HG03469 (cell line): ENCODE measurements around the gene BSPH1.
"Not testable (repeated sequence)": the region's sequence is repeated elsewhere in the genome, so short reads cannot be mapped to it uniquely, and the experiment has no call there.

Source experiments
- ATAC-seq: cut with Tn5 transposase; IDR thresholded peaks from one replicate; pipeline ENCODE4 v1.9.1; 2021; ENCODE audit warnings: mild to moderate bottlenecking, moderate library complexity, moderate number of reproducible peaks; ENCODE audit not compliant: unreplicated experiment

Gene BSPH1, protein sequence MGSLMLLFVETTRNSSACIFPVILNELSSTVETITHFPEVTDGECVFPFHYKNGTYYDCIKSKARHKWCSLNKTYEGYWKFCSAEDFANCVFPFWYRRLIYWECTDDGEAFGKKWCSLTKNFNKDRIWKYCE

DNA sequence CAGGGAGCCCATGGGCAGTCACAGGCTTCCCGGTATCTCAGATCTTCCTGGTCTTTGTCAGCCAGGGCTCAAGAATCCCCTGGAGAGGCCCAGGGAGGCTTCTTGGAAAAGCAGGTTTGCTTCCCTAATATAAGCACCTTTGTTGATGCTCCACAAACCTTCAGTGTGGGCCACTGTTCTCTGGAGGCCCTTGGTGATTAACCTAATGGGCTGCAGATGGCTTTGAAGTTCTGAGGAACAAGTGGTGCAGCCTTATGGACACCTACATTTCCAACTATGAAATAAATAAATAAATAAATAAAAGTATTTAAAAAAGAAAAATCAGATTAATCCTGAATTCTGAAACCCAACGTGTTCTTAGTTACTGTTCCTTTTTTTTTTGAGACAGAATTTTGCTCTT, at the start of gene BSPH1:
BSPH1 (minus strand) TSS at position 101 of the 400 bp plus-strand sequence; CDS start at position 12, 89 bp downstream.
- ATAC-seq, result no peak

DNA sequence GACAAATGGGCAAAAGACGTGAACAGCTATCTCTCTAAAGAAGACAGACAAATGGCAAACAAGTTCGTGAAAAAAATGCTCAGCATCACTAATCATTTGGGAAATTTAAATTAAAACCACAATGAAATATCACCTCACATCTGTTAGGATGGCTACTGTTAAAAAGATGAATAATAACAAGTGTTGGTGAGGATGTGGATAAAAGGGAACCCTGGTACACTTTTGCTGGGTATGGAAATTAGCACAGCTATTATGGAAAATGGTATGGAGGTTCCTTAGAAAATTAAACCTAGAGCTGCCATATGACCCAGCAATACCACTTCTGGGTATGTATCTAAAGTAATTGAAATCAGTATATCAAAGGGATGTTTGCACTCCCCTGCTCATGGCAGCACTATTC, 44.8 kb upstream of the BSPH1 start:
- ATAC-seq, result no peak

DNA sequence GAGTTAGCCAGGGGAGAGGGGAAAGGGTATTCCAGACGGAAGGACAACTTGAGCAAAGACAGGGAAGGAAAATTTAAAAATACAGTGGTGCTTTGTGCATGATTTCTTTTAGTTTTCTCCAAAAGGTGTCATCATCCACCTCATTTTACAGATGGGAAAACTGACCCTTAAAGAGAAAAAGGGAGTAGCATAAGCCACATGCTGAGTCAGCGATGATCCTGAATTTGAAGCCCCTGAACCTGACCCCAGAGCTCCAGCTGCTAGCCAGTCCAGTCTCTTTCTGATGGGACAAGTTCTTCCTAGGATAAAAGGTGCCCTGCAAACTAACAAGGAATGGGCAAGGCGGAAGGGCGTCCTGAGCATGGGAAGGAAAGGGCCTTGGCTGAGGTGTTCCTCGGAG, 41.6 kb upstream of the BSPH1 start:
- ATAC-seq, result no peak

DNA sequence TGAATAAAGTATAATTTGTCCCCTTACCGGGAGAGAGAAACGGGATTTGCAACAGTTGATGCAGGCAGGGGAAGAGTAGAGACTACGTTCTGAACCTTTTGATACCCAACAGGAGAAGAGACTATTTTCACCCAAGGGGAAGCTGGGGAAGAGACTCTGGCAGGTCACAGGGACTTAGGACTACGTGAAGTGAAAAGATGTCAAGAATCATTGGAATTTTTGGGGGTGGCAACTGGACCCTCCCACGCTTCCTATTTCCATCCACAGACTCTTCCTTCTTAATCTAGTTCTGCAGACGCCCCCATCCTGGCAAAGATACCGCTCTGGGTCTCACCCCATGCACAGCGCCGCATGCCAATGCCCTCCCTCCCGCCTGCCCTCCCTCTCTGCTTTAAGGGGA, 38.1 kb upstream of the BSPH1 start:
- ATAC-seq, result no peak

DNA sequence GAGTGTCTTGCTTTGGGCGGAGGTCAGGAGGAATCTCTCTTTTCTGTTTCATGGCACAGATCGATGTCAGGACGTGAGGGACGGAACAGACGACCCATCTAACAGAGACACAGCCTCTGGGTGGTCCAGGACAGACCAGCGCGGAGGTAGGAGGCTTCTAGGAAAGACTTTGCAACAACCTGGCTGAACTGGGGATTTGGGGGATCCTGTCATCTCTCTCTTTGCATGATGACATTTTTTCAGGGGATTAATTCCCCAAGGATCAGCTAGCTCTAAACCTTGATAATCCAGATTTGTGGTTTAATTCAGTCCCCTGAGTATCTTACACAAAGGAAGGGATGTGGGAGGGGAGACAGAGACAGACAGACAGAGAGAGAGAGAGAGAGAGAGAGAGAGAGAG, 37.5 kb upstream of the BSPH1 start:
- ATAC-seq, result no peak

DNA sequence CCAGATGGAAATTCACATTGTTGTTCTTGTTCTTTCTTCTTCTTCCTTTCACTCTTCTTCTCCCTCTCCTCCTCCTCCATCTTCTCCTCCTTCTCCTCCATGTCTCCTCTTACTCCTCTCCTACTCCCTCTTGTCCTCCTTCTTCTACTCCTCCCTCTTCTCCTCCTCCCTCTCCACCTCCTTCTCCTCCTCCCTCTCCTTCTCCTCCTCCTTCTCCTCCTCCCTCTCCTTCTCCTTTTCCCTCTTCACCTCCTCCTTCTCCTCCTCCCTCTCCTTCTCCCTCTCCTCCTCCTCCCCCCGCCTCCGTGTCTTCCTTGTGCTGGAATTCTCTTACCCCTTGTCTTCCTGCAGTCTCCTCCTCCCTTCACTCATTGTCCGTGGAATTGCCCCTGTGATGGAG, 33.5 kb upstream of the BSPH1 start:
- no peak for ATAC-seq

DNA sequence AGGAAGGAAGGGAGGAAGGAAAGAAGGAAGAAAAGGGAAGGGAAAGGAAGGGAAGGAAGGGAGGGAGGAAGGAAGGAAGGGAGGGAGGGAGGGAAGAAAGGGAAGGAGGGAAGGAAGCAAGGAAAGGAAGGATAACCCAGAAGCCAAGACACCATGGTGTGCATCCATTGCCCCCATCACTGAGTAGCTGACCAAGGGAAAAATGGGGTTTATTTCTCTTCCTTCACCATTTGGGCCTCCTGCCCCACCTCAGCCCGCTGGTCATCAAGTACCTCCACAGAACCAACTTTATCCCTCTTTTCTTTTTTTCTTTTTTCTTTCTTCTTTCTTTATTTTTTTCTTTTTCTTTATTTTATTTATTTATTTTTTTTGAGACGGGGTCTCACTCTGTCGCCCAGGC, 31.5 kb upstream of the BSPH1 start:
- ATAC-seq, result no peak

DNA sequence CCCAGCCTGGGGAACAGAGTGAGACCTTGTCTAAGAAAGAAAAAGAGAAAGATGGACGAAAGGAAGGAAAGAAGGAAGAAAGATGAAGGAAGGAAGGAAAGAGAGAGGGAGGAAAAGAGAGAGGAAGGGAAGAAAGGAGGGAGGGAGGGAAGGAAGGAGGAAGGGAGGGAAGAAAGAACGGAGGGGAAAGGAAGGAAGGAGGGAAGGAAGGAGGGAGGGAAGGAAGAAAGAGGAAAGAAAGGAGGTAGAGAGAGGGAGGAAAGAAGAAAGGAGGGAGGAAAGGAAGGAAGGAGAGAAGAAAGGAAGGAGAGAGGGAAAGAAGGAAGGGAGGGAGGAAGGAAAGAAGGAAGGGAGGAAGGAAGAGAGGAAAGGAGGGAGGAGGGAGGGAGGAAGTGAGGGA, 31.0 kb upstream of the BSPH1 start:
- ATAC-seq, result no peak

DNA sequence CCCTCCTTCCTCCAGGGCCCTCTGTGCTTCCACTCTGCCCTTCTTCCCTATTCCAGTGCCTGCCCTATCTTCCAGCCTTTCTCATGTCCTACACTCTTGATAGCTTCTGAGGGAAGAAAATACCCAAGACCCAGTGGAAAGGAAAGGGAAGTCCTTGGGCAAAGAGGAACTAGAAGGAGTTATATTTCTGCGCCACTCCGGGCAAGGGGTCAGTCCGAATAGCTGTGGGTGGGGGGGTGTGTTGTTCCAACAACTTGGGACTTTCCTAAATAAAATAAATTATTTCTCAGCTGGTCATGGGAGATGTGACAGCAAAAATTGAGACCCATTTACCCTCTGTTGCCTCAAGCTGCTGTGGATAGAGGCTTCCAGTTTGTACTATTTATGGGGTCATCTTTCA, 28.7 kb upstream of the BSPH1 start:
- ATAC-seq, result no peak

DNA sequence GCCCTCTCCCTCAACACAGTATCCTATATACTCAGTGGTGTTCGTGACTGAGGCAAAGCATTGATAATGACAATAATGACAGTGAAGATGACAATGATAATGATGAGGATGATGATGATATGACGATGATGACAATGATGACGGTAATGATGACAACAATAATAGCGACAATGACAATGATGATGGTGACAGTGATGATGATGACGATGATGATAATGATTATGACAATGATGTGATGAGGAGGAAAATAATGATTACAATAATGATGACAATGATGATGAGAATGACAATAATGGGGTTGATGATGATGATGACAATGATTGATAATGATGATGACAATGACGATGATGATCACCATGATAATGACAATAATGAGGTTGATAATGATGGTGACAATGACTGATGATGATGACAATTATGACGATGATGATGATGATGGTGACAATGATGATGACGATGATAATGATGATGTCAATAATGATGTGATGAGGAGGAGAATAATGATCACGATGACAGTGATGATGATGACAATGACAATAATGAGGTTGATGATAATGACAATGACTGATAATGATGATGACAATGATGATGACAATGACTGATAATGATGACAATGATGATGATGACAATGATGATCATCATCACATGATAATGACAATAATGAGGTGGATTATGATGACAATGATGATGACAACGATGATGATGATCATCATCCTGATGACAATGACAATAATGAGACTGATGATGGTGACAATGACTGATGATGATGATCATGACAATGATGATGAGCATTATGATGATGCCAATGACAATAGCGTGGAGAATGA, 19.2 kb upstream of the BSPH1 start:
- no peak for ATAC-seq

DNA sequence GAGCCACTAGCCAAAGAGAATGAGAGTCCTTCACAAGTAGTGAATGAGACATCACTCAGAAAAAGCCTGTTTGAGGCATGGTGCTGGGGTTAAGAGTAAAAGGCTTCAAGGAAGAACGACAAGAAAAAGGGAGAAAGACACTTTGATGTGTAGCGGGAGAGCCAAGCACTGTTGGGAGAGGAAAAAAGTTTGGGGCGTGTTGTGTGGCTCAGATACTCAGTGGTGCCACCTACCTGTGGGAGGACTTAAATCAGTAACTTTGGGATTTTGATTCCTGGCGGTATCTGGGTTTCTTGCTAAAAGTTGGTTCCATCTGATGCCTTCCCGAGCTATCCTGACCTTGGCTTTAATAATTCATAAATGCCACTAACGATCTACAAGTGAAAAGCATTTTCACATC, 14.8 kb upstream of the BSPH1 start:
- ATAC-seq, result no peak

DNA sequence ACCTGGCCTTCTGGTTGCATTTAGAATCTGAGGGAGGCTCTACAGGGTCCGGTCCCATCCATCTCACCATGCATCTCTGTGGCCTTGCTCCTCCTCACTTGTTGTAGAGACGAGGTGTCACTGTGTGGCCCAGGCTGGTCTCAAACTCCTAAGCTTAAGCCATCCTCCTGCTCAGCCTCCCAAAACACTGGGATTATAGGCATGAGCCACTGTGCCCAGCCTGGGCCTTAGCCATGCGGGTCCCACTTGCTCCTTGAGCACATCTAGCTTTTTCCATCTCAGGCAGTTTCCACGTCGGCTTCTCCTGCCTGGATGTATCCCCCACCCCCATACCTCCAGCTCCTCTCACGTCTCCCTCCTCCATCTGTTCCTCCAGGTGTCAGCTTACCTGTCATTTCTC, 12.3 kb upstream of the BSPH1 start:
- no peak for ATAC-seq

DNA sequence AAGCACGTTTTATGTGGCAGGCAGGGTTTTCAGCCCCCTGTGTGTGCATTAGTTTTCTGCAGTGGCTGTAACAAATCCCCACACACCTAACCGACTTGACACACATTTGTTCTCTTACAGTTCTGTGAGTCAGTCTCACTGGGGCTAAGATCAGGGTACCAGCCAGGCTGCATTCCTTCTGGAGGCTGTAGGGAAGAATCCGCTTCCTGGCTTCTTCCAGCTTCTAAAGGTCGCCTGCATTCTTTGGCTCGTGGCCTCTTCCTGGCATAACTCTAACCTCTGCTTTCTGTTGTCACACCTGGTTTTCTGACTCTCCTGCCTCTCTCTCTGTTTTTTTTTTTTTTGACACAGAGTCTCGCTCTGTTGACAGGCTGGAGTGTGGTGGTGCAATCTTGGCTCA, 8.9 kb upstream of the BSPH1 start:
- ATAC-seq, result no peak

DNA sequence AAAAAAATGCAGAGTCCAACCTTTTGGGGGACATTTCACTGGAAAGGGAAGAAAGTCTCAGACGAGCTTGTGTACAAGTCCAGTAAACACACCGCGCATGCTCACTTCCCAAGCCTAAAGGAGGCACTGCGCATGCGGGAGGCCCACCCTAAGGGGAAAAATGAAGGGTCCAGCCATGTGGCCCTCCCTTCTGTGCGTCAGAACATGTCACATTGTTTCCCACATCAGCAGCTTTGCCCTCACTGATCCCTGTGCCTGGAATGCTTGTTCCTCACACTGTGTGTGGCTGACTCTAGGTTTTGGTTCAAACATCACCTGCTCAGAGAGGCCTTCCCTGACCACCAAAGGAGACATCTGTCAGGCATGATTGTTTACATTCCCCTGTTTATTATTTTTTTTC, 6.8 kb upstream of the BSPH1 start:
- ATAC-seq, result no peak

DNA sequence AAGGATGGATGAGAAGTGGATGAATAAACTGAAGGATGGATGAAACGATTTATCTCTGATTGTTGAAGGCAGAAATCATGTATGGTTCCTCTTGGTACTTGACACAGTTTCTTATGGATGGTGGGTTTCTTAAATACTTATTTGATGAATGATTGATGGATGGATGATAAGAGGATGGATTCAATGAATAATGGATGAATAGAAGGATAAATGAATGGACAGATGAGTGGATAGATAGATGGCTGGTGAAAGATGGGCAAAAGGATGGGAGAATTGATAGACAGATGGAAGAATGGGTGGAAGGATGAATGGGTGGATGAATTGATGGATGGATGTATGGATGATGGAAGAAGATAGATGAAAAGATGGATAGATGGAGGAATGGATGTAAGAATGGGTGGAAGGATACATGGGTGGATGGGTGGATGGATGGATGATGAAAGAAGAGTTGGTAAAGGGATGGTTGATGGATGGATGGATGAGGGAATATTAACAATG, 4.3 kb upstream of the BSPH1 start:
- ATAC-seq, result no peak

DNA sequence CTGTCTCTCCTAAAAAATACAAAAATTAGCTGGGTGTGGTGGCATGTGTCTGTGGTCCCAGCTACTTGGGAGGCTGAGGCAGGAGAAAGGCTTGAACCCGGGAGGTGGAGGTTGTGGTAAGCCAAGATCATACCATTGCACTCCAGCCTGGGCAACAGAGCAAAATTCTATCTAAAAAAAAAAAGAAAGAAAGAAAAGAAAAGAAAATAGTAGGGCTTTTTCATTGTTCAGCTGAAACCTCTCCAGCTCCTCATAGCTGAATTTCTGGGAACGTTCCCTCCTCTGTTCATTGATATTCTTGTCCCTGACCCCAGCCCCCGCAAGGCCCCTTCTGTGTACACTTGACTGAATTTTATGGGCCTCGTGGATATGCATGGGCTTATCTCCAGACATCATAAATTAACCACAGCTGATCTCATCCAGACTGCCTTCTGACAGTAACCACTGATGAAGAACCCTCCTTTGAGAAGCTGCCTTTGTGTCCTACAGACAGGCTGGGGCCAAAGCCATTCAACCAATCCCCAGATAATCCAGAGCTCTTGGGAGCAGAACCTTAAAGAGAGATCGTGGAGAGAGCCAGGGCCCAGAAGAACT, 2.3 kb upstream of the BSPH1 start, which contains the start of gene ELSPBP1:
ELSPBP1 (plus strand) TSS at position 424 of the 594 bp plus-strand sequence. CDS start 14,036 bp downstream, outside the sequence.
- no peak for ATAC-seq

DNA sequence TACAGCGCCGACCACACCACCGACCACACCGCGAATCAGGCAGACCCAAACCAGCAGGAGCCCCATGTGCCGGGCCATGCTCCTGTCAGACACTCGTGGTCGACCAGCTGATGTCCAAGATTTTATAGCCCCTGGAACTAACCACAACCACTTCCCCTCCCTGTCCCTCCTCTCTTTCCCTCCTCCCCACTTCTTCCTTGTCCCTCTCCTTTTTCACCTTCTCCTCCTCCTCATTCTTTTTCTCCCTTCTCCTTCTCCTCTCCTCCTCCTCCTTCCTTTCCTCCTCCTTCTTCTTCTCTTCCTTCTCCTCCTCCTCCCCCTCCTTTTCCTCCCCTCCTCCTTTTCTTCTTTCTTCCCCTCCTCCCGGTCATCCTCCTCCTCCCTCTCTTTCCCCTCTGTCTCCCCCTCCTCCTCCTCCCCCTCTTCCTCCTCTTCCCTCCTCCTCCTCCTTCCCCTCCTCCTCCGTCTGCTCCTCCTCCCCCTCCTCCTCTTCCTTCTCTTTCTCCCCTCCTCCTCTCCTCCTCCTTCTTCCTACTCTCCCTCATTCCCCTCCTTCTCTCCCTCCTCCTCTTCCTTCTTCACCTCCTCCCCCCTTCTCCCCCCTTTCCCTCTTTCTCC, 670 bp downstream of the BSPH1 start:
- ATAC-seq, result no peak

DNA sequence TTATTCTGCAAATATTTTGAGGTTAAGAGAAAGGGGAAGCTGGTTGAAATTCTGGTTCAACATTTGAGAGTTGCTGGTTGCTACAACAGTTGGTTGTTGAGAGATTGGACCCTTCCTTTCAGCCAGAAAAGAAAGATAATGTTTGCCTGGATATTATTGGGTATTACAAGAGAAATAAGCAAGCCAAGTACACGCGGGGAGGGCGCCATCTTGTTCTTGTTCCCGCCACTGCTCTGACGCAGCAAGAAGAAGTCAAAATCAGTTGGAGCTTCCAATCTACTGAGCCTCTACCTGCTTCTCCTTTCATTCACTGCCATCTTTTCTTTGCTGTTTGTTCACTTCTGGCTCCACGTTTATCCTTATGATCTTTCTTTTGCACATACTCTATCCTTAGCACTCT, 18.4 kb downstream of the BSPH1 start:
- no peak for ATAC-seq

DNA sequence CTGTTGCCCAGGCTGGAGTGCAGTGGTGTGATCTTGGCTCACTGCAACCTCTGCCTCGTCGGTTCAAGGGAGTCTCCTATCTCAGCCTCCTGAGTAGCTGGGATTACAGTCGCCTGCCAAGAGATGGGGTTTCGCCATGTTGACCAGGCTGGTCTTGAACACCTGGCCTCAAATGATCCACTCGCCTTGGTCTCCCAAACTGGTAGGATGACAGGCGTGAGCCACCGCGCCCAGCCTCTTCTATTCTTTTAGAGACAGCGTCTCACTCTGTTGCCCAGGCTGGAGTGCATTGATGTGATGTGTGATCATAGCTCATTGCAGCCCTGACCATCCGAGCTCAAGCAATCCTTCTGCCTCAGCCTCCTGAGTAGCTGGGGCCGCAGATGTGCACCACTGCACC, 36.0 kb downstream of the BSPH1 start:
- not testable (repeated sequence) for ATAC-seq

DNA sequence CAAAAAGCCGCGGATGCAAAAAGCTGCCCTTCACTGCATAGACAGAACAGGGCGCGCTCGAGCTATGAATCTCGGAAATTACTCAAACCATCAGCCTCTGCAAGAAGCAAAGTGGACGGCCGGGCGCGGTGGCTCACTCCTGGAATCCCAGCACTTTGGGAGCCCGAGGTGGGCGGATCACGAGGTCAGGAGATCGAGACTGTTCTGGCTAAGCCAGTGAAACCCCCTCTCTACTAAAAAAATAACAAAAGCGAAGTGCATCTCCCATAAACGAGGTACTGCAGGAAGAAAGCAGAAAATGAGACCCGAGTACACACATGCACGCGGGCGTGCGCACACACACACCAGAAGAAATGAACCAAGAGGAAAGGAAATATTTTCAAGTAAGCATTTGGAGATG, 39.8 kb downstream of the BSPH1 start:
- ATAC-seq, result not testable (repeated sequence)

DNA sequence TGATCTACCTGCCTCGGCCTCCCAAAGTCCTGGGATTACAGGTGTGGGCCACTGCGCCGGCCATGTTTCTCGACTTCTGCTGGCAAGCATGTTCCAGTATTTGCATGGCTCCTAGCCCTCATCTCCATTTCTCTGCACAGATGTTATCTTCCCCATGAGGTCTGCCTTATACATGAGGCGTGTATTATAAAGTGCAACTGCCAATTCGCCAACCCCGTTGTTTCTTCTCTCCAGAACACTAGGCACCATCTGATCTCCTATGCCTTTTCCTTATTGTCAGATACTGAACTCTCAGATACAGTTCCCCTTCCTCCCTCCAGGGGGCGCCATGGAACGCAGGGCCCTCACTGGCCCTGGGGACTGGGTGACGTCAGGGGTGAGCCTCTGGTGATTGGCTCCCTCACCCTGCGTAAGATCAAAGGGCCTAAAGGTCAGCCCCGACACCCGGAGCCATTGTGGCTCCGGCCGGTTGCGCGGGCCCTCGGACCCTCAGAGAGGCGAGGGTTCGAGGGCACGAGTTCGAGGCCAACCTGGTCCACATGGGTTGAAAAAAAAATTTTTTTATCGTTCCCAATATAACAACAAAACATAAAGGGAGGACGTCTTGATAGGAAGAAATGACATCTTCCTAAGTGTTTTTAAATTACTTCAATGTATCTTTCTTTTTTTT, 42.0 kb downstream of the BSPH1 start:
- ATAC-seq, result not testable (repeated sequence)
